Adipocyte (in vitro differentiated cells): ENCODE measurements around the gene MEGF6.

Source experiments
- DNase-seq: peaks from one replicate; pipeline ENCODE4 v3.0.0-alpha.2; 2015; ENCODE audit warnings: low read depth
- H3K27me3 ChIP-seq: replicated peaks from 2 replicates; pipeline ENCODE4 v1.7.0; 2013; ENCODE audit warnings: mild to moderate bottlenecking, low read length, moderate library complexity; ENCODE audit not compliant: control insufficient read depth, insufficient read depth
- H3K36me3 ChIP-seq: 2 replicates; pipeline ENCODE4 v1.7.0; 2013; ENCODE audit warnings: low read length, mild to moderate bottlenecking, moderate library complexity; ENCODE audit not compliant: control insufficient read depth, insufficient read depth, severe bottlenecking
- H3K4me1 ChIP-seq: 2 replicates; pipeline ENCODE4 v1.7.0; 2013; ENCODE audit warnings: mild to moderate bottlenecking, low read length, moderate library complexity; ENCODE audit not compliant: control insufficient read depth, insufficient read depth
- H3K4me3 ChIP-seq: 2 replicates; pipeline ENCODE4 v1.7.0; 2013; ENCODE audit warnings: mild to moderate bottlenecking, low read length, moderate library complexity
- H3K9ac ChIP-seq: 2 replicates; pipeline ENCODE4 v1.7.0; 2013; ENCODE audit warnings: mild to moderate bottlenecking, low read length, moderate library complexity
- H3K9me3 ChIP-seq: 2 replicates; pipeline ENCODE4 v1.7.0; 2013; ENCODE audit warnings: mild to moderate bottlenecking, low read length, moderate library complexity; ENCODE audit not compliant: control insufficient read depth

Gene MEGF6

DNA sequence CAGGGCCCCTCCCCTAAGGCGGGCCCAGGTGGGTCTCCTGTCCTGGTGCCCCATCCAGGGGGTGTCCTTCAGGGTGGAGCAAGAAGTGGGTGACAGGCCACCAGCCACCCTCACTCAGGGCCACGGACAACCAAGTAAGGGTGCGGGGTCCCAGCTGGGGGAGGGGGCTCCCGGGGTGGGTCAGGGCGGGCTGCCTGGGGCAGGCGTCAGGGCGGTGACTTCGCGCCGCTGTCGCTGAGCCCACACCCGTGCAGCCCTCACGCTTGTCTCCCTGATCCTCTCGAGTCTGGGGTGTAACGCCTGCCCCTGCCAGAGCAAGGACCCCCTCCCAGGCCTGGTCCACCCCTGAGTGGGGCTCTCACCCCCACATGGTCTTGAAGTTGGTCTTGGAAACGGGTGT is 134.6 kb downstream of the MEGF6 start:
- H3K4me3 ChIP-seq: no peak overlapping the region
- H3K27me3 ChIP-seq: peaks cover 4% of the 10 kb centered on the region
- no peak for DNase-seq
- no peaks in the 10 kb centered on the region for H3K9me3 ChIP-seq
- no peak overlapping the region for H3K9ac ChIP-seq
- no peaks in the 10 kb centered on the region for H3K36me3 ChIP-seq
- H3K4me1 ChIP-seq: peaks cover 22% of the 10 kb centered on the region

DNA sequence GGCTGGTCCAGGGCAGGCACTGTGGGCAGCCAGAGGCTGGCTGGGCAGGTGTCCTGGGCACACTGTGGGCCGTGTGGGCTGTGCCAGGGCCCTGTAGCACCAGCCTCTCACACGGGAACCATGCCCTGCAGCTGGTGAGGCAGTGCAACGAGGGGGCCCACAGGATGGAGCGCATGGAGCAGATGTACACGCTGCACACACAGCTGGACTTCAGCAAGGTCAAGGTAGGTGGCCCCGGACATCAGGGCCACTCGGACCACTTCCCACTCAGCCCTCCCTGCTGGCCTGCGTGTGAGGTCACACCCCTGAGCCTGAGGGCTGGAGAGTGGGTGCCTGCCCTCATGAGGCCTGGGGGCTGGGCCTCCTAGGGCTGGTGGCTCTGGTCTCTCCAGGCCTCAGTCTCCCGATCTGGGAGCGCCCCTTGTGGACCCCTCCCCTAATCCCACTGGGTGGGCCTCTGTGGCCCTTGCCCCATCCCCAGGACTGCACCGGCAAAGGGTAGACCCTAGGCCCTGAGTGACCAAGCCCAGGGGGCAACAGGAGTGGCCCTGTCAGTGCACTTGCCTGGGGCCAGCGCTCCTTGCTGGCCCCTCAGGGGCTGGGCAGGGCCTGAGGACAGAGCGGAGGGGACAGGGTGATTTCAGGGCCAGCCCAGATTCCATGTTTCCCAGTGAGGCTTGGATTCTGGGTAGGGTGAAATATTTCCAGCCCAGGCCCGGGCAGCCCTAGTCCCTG is 135.3 kb downstream of the MEGF6 start:
- no peak for DNase-seq
- Histone ChIP-seq H3K4me1 (peaks cover 29% of the 10 kb centered on the region), H3K9me3 (no peaks in the 10 kb centered on the region), H3K27me3 (peaks cover 4% of the 10 kb centered on the region), H3K36me3 (no peaks in the 10 kb centered on the region), H3K9ac (no peak overlapping the region), H3K4me3 (no peak overlapping the region)

DNA sequence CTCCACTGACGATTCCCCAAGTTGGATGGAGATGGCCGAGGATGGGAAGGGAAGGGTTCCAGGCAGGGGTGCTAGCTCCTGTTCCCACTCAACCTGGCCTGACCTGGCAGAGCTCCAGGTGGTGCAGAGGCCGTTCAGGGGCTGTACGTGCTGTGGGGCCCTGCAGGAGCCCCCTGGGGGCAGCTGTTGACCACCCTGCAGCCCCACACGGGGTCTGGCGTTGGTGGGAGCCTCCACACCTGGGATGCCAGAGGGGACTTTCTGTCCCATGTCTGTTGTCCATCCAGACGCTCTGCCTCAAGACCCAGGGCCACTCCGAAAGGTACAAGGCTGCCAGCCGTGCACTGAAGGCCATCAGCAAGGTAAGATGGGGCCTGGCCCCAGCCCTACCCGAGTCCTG is 136.9 kb downstream of the MEGF6 start:
- Histone ChIP-seq H3K9me3 (no peaks in the 10 kb centered on the region), H3K4me1 (peaks cover 33% of the 10 kb centered on the region), H3K9ac (no peak overlapping the region), H3K27me3 (peaks cover 4% of the 10 kb centered on the region), H3K36me3 (no peaks in the 10 kb centered on the region), H3K4me3 (no peak overlapping the region)
- DNase-seq: no peak

DNA sequence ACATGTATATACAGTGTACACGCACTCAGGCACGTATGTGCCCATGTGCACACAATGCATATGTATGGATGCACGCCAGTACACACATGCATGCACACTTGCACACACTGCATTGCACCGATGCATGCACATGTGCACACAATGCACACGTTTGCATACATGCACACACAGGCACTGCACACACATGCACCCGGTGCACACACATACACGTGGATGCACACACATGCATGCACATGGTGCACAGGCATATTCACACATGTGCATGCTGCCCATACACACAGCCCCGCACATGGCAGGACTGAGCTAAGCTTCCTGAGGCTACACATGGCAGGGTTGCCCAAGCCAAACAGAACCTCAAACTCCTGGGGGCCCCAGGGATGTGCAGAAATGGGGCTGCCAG is 137.3 kb downstream of the MEGF6 start:
- Histone ChIP-seq H3K9me3 (no peaks in the 10 kb centered on the region), H3K27me3 (peaks cover 4% of the 10 kb centered on the region), H3K4me3 (no peak overlapping the region), H3K9ac (no peak overlapping the region), H3K36me3 (no peaks in the 10 kb centered on the region), H3K4me1 (peaks cover 33% of the 10 kb centered on the region)
- no peak for DNase-seq

DNA sequence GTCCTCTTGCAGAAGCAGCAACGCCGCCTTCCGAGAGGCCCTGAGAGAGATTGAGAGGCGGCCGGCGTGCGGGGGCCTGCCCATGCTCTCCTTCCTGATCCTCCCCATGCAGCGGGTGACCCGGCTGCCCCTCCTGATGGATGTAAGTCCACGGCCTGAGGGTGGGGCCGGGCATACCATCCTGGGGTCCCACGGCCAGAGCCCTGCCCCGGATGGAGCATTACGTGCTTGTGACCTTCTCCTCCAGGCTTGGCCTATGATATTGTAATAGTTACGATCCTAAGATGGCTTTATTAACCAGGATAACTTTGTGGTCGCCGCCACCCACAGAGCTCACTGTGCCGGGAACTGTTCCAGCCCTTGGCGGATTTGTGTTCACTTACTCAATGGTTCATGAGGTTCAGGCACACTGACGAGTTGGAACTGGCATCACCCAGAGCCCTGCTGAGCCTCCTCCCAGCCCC is 137.9 kb downstream of the MEGF6 start:
- peak; percentile 72 for DNase-seq

DNA sequence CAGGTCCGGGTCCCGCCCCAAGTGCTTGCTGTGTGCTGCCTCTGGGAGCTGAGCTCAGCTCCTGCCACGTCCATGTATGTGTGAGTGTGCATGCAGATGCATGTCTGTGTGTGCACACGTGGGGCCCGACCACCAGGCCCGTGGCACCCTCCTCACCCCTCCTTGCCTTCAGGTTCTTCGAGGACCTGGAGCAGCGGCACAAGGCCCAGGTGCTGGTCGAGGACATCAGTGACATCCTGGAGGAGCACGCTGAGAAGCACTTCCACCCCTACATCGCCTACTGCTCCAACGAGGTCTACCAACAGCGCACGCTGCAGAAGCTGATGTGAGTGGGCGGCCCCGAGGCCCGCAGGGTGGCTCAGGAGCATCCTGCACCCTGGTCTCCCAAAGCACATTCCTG is 138.4 kb downstream of the MEGF6 start:
- Histone ChIP-seq H3K9me3 (no peaks in the 10 kb centered on the region), H3K36me3 (no peaks in the 10 kb centered on the region), H3K4me3 (no peak overlapping the region), H3K9ac (no peak overlapping the region), H3K4me1 (peaks cover 33% of the 10 kb centered on the region), H3K27me3 (peaks cover 8% of the 10 kb centered on the region)
- DNase-seq: no peak

More for the DNA sequence above, 137.9 kb downstream of the MEGF6 start:
- Histone ChIP-seq H3K4me3 (no peak overlapping the region), H3K4me1 (peaks cover 33% of the 10 kb centered on the region), H3K9ac (no peak overlapping the region), H3K9me3 (no peaks in the 10 kb centered on the region), H3K36me3 (no peaks in the 10 kb centered on the region), H3K27me3 (peaks cover 4% of the 10 kb centered on the region)

DNA sequence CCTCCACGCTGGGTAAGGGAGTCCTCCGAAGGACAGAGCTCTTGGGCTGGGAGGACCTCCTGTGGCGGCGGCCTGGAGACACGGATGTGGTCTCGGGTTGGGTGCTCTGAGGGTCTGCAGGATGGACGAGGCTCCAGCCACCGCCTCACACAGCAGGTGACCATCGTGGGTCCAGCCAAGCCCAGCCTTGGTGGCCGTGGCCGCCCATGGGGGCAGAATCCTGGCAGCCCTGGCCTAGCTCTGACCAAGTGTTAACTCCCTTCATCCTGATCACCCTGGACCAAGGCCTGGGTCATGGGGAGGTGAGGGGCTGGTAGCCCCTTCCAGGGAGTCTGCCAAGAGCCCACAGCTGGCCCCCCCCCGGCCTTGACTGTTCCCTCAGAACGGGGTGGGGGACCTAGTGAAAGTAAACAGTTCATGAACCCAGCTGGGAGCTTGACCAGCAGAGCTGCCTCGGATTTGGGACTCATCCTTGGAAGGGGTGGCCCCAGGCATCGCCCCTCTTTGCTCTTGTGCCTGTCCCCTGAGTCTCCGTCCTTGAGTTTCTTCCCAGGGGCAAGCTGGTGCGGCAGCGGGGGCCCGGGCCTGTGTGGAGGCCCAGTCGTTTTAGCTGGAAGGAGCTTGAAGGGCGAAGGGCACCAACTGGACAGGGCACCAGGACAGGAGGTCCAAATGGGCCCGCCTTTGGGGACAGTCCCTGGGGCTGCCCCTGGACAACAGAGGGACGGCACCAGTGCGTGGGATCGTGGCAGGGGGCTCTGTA is 139.0 kb downstream of the MEGF6 start:
- Histone ChIP-seq H3K9ac (peak overlapping the region; percentile 13), H3K9me3 (no peaks in the 10 kb centered on the region), H3K27me3 (peaks cover 9% of the 10 kb centered on the region), H3K4me1 (peaks cover 33% of the 10 kb centered on the region), H3K4me3 (no peak overlapping the region), H3K36me3 (no peaks in the 10 kb centered on the region)
- DNase-seq: no peak

DNA sequence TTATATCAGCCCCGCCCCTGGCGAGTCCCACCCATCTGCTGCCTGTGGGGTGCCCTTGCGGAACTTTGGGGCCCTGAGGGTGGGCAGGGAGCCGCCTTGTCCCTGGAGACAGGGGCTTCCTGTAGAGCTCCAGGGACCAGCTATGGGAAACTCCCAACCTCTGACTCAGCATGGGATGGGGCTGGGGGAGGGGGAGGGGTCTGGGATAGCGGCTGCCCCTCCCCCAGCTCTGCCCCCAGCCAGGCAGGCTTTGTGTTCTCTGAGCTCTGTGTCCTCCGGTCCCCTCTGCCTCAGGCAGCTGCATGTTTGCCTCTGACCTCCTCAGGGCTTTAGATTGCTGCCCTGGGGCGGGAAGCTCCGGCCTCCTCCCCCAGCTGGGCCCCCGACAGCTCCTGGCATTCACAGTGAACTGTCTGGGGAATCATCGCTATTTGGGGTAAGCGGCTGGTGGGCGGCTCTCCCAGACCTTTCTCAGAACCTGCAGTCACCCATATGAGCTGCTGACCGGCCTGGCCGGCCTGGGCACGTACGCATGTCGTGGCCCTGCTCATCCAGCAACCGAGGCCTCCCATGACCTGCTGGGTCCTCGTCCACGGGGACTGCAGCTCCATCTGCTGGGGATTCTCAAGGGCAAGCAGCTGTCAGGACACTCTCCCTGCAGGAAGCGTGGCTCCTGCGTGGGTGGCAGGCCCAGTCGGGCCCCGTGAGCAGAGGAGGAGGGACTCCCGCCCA is 139.8 kb downstream of the MEGF6 start:
- Histone ChIP-seq H3K4me3 (no peak overlapping the region), H3K36me3 (no peaks in the 10 kb centered on the region), H3K27me3 (peaks cover 15% of the 10 kb centered on the region), H3K9ac (peak overlapping the region; percentile 13), H3K4me1 (peaks cover 33% of the 10 kb centered on the region), H3K9me3 (no peaks in the 10 kb centered on the region)
- DNase-seq: peak; percentile 47

DNA sequence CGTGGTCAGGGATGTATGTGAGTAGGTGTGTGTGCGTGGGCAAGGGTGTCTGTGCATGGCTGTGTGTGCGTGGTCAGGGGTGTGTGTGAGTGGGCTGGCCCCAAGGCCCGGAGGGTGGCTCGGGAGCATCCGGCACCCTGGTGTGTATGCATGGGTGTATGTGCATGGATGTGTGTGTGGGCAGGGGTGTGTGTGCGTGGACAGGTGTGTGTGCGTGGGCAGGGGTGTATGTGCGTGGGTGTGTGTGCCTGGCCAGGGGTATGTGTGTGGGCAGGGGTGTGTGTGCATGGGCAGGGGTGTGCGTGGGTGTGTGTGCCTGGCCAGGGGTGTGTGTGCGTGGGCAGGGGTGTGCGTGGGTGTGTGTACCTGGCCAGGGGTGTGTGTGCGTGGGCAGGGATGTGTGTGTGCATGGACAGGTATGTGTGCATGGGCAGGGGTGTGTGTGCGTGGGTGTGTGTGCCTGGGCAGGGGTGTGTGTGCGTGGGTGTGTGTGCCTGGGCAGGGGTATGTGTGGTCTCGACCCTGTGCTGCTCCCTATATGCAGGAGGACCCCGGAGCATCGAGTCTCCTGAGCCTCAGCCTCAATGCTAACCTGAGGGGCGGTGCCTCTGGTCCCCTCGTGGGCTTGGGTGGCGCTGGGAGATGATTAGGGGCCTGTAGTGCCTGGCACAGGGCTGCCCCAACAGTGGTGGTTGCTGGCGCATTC is 140.5 kb downstream of the MEGF6 start:
- Histone ChIP-seq H3K9ac (no peak overlapping the region), H3K27me3 (peaks cover 21% of the 10 kb centered on the region), H3K36me3 (no peaks in the 10 kb centered on the region), H3K4me1 (peaks cover 33% of the 10 kb centered on the region), H3K4me3 (no peak overlapping the region), H3K9me3 (no peaks in the 10 kb centered on the region)
- no peak for DNase-seq

DNA sequence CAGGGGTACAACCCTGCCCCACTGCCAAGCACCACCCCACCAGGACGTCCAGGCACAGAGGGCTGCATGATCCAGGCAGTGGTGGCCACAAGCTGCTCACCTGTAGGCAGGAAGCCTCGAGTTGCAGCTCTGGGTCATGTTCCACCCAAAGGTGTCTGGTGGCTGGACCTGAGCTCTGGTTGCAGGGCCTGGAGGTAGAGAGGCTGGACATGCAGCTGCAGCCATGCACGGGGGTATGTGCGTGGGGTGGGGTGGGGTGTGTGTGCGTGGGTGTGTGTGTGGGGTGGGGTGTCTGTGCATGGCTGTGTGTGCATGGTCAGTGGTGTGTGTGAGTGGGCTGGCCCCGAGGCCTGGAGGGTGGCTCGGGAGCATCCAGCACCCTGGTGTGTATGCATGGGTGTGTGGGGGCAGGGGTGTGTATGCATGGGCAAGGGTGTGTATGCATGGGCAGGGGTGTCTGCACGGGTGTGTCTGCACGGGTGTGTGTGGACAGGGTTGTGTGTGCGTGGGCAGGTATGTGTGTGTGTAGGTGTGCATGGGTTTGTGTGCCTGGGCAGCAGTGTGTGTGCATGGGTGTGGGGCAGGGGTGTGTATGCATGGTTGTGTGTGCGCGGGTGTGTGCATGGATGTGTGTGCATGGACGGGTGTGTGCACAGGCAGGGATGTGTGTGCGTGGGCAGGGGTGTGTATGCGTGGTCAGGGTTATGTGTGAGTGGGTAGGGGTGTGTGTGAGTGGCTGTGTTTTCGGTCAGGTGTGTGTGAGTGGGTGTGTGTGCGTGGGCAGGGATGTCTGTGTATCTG is 141.3 kb downstream of the MEGF6 start:
- DNase-seq: no peak
- no peak overlapping the region for H3K4me3 ChIP-seq
- H3K4me1 ChIP-seq: peaks cover 33% of the 10 kb centered on the region
- H3K9me3 ChIP-seq: no peaks in the 10 kb centered on the region
- H3K36me3 ChIP-seq: no peaks in the 10 kb centered on the region
- peaks cover 24% of the 10 kb centered on the region for H3K27me3 ChIP-seq
- H3K9ac ChIP-seq: no peak overlapping the region
